Stimulated activated CD4-positive, alpha-beta T cell treated with anti-CD3 and anti-CD28 coated beads, Interleukin-2, amount 100 ng/mL, for 48 hours (primary cell): ENCODE data around the gene SHANK3.

Experiments used
- DNase-seq, 2 donors: peaks; one replicate each; pipeline ENCODE4 v3.0.0-alpha.2; 2020

The SHANK3 gene

GRCh38 chr22:50678651-50679521 is 6.3 kb downstream of the SHANK3 start:
- no peak for DNase-seq

- DNase-seq: no peak
Observed at GRCh38 chr22:50683086-50683993, 10.7 kb downstream of the SHANK3 start.

GRCh38 chr22:50683994-50684371 is 11.4 kb downstream of the SHANK3 start:
- DNase-seq: no peak

GRCh38 chr22:50684501-50684900 is 11.9 kb downstream of the SHANK3 start:
- no peak for DNase-seq

GRCh38 chr22:50684986-50685385 is 12.4 kb downstream of the SHANK3 start:
- no peak for DNase-seq

GRCh38 chr22:50686794-50687193 is 14.2 kb downstream of the SHANK3 start:
- DNase-seq: no peak

- DNase-seq: no peak
Observed at GRCh38 chr22:50687829-50688228, 15.2 kb downstream of the SHANK3 start.

- no peak for DNase-seq
Observed at GRCh38 chr22:50688448-50688847, 15.8 kb downstream of the SHANK3 start.

GRCh38 chr22:50691521-50691920 is 18.9 kb downstream of the SHANK3 start:
- DNase-seq: peak; percentile 26 to 42

- no peak for DNase-seq
Observed at GRCh38 chr22:50693462-50693861, 20.8 kb downstream of the SHANK3 start.

GRCh38 chr22:50694099-50694605 is 21.5 kb downstream of the SHANK3 start:
- no peak for DNase-seq

GRCh38 chr22:50694766-50695420 is 22.3 kb downstream of the SHANK3 start:
- DNase-seq: no peak

GRCh38 chr22:50695421-50696250 is 23.0 kb downstream of the SHANK3 start:
- DNase-seq: no peak

GRCh38 chr22:50696251-50696798 is 23.7 kb downstream of the SHANK3 start:
- DNase-seq: no peak

- DNase-seq: no peak
Observed at GRCh38 chr22:50696799-50697561, 24.4 kb downstream of the SHANK3 start.

GRCh38 chr22:50697667-50698506 is 25.3 kb downstream of the SHANK3 start:
- no peak for DNase-seq

- DNase-seq: no peak
Observed at GRCh38 chr22:50698546-50698945, 25.9 kb downstream of the SHANK3 start.

- DNase-seq: no peak
Observed at GRCh38 chr22:50699001-50699755, 26.6 kb downstream of the SHANK3 start.

GRCh38 chr22:50699756-50700386 is 27.2 kb downstream of the SHANK3 start:
- DNase-seq: no peak
